ENCODE measurements around the gene LATS1.

DNA sequence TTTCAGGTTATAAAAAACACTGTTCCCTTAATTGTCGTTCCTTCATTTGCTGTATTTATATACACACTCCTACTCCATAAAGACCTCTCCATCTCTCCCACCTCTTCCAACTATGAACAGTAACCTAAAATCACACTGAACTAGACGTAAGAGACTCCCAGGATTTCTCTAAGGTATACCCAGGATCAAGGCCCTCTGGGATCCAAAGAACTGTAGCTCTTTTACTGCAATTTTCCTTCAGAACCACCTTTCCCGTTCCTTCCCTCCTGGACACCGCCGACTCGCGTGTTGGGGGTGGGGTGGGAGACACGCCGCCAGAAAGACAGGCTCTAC, 680 bp downstream of the LATS1 start:
- TF ChIP-seq CTCF (conservative IDR thresholded peaks at IDR 0.05 in 1 of 2, IDR thresholded peaks at IDR 0.05 in 1 of 2; ENCODE audit: extremely low read depth in 1 of 2, insufficient read depth in 1 of 2, low read depth in 1 of 2, low read length in 2 of 2), result no peak
- no peak for TF ChIP-seq EZH2 (IDR thresholded peaks at IDR 0.05; ENCODE audit: borderline replicate concordance, low read length)
